ENCODE measurements around the gene MAML3. TPM values are rescaled to one million over a fixed set of nuclear protein-coding genes. Genes with fewer than 3 reads are reported as not detected.

The MAML3 gene
- total RNA-seq, 1 donor from 2014 or later = 0.79 TPM

DNA sequence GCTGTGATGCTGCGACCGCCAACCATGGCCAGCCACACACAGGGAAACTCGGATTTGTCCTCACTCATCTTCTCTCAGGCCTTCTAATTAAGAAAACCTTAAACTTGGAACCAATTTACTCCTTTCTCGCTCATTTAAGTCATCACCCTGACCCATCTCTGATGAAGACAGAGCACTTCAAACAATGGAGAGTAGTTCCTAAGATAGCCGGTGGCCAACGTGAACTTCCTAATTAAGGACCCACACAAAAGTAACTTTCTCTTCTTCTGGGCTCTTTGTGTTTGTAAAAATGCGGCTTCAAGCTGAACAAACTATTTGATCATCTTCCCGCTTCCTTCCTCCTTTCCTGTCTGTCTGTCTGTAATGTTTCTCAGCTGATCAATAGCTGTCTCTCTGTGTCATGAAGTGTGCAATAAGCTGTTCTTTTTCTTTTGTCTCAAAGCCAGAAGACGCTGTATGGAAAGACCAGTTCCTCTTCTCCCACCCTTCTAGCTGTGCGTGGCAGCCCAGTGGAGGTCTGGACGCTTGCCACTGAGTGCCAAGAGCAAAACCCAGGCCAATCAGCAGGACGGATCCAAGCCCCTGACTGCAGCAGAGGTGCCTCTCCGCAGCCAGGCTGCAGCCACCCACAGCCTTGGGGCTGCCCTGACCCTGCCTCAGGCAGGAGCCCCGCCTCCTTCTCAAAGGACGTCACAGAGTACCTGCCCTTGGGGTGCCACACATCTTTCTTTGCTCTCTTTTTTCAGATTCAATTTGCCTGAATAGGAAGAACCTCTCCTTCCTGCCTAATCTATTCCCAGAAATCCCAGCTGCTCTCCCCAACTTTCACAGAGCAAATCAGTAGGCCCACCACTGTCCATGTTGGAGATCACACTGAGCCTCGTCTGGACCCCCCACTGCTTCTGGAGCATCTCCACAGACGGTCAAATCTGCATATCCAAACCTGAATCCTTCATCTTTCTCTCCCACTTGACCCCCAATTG is 59.3 kb downstream of the MAML3 start:
- Histone ChIP-seq H3K27me3 (ENCODE audit: control insufficient read depth, insufficient read depth, low read length) (no peaks in the 10 kb centered on the region), H3K4me3 (ENCODE audit: low read depth, low read length) (no peak overlapping the region), H3K36me3 (ENCODE audit: control insufficient read depth, insufficient read depth, low read length) (no peaks in the 10 kb centered on the region)
- no peak for FAIRE-seq
- TF ChIP-seq, protein P1, sequence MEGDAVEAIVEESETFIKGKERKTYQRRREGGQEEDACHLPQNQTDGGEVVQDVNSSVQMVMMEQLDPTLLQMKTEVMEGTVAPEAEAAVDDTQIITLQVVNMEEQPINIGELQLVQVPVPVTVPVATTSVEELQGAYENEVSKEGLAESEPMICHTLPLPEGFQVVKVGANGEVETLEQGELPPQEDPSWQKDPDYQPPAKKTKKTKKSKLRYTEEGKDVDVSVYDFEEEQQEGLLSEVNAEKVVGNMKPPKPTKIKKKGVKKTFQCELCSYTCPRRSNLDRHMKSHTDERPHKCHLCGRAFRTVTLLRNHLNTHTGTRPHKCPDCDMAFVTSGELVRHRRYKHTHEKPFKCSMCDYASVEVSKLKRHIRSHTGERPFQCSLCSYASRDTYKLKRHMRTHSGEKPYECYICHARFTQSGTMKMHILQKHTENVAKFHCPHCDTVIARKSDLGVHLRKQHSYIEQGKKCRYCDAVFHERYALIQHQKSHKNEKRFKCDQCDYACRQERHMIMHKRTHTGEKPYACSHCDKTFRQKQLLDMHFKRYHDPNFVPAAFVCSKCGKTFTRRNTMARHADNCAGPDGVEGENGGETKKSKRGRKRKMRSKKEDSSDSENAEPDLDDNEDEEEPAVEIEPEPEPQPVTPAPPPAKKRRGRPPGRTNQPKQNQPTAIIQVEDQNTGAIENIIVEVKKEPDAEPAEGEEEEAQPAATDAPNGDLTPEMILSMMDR (IDR thresholded peaks at IDR 0.05; ENCODE audit: insufficient read depth, low read length, severe bottlenecking) = no peak
- DNase-seq (ENCODE audit: low read depth) = no peak

- FAIRE-seq = no peak
These were observed 61.7 kb downstream of the MAML3 start for GRCh38 chr4:140092094-140092851.

DNA sequence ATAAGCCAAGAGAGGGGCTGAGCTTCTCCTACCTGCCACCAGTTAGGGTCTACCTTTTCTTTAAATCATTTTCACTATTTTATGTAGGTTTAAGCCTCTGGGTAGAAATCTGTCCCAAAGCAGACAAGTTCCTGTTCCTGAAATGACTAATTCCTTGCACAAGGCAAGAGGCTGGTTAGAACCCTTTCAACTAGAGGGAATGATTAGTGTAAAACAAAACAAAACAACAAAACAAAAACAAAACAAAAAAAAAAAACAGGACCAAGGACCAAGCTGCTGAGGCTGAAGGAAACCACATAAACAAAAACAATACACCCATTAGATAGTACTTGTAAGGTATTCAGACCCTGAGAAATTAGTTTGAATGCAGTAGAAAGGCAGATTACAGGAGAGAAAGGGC is 62.7 kb downstream of the MAML3 start:
- H3K36me3 ChIP-seq (ENCODE audit: control insufficient read depth, insufficient read depth, low read length) = no peaks in the 10 kb centered on the region
- no peaks in the 10 kb centered on the region for H3K27me3 ChIP-seq (ENCODE audit: control insufficient read depth, insufficient read depth, low read length)
- peak; percentile 52 for DNase-seq (ENCODE audit: low read depth)
- FAIRE-seq = no peak
- TF ChIP-seq, protein P1 (IDR thresholded peaks at IDR 0.05; ENCODE audit: insufficient read depth, low read length, severe bottlenecking) = no peak
- H3K4me3 ChIP-seq (ENCODE audit: low read depth, low read length) = no peak overlapping the region

More at GRCh38 chr4:140092094-140092851, 61.7 kb downstream of the MAML3 start:
- TF ChIP-seq, protein P1 (IDR thresholded peaks at IDR 0.05; ENCODE audit: insufficient read depth, low read length, severe bottlenecking) = no peak
- DNase-seq (ENCODE audit: low read depth) = no peak
- H3K27me3 ChIP-seq (ENCODE audit: control insufficient read depth, insufficient read depth, low read length) = no peaks in the 10 kb centered on the region
- no peaks in the 10 kb centered on the region for H3K36me3 ChIP-seq (ENCODE audit: control insufficient read depth, insufficient read depth, low read length)
- H3K4me3 ChIP-seq (ENCODE audit: low read depth, low read length) = peak overlapping the region; percentile 9

- DNase-seq (ENCODE audit: low read depth) (peak; percentile 63), FAIRE-seq (no peak)
- Histone ChIP-seq H3K27me3 (ENCODE audit: control insufficient read depth, insufficient read depth, low read length) (no peaks in the 10 kb centered on the region), H3K36me3 (ENCODE audit: control insufficient read depth, insufficient read depth, low read length) (no peaks in the 10 kb centered on the region), H3K4me3 (ENCODE audit: low read depth, low read length) (no peak overlapping the region)
- TF ChIP-seq, protein P1 (IDR thresholded peaks at IDR 0.05; ENCODE audit: insufficient read depth, low read length, severe bottlenecking) = no peak
These were observed 63.7 kb downstream of the MAML3 start for GRCh38 chr4:140090215-140090731.

DNA sequence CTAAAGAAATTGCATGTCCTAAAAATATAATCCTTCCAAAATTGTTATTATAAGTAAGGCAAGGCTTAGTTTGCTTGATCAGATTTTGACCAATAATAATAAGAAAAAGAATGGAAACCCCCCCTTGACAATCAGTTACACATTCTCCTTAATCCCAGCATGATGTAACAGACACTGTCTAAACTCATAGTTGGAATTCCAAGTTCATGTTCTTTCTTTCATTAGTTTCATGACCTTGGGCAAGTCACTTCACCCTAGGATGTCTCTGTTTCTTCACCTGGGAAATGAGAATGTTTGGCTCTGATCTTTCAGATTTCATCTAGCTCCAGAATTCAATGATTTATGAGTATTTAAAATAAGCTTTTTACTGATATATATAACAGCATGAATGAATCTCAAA is 64.8 kb downstream of the MAML3 start:
- no peak overlapping the region for H3K4me3 ChIP-seq (ENCODE audit: low read depth, low read length)
- H3K27me3 ChIP-seq (ENCODE audit: control insufficient read depth, insufficient read depth, low read length) = no peaks in the 10 kb centered on the region
- no peak for FAIRE-seq
- TF ChIP-seq, protein P1 (IDR thresholded peaks at IDR 0.05; ENCODE audit: insufficient read depth, low read length, severe bottlenecking) = no peak
- H3K36me3 ChIP-seq (ENCODE audit: control insufficient read depth, insufficient read depth, low read length) = no peaks in the 10 kb centered on the region
- DNase-seq (ENCODE audit: low read depth) = no peak

Measured in bronchial epithelial cell (primary cell).